ENCODE data around the gene TERB1. TPM values are rescaled to one million over a fixed set of nuclear protein-coding genes. Genes with fewer than 3 reads are reported as not detected.

TERB1 gene
- total and polyA plus RNA-seq, 2 of the 13 experiments (the other 11 are each of a cell fraction or from before 2014, with no cell fraction given): not detected

- TF ChIP-seq, protein P1, sequence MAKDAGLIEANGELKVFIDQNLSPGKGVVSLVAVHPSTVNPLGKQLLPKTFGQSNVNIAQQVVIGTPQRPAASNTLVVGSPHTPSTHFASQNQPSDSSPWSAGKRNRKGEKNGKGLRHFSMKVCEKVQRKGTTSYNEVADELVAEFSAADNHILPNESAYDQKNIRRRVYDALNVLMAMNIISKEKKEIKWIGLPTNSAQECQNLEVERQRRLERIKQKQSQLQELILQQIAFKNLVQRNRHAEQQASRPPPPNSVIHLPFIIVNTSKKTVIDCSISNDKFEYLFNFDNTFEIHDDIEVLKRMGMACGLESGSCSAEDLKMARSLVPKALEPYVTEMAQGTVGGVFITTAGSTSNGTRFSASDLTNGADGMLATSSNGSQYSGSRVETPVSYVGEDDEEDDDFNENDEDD (CRISPR knock-in tag; IDR thresholded peaks at IDR 0.05; ENCODE audit: borderline replicate concordance): peak; percentile 74; the same call in 1 of the 2 replicates
- peak; percentile 11; the same call in 1 of the 2 replicates for TF ChIP-seq FOXP4 (CRISPR knock-in tag; IDR thresholded peaks at IDR 0.05)
- TF ChIP-seq, protein P2, sequence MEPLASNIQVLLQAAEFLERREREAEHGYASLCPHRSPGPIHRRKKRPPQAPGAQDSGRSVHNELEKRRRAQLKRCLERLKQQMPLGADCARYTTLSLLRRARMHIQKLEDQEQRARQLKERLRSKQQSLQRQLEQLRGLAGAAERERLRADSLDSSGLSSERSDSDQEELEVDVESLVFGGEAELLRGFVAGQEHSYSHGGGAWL (CRISPR knock-in tag; IDR thresholded peaks at IDR 0.05): peak; percentile 44; the same call in 1 of the 2 replicates
- peak; percentile 17; the same call in 1 of the 2 replicates for TF ChIP-seq HIC2 (CRISPR knock-in tag; IDR thresholded peaks at IDR 0.05; ENCODE audit: low read depth)
- TF ChIP-seq MXD4 (CRISPR knock-in tag; IDR thresholded peaks at IDR 0.05): no peak
- TF ChIP-seq ZNF232 (CRISPR knock-in tag; IDR thresholded peaks at IDR 0.05; ENCODE audit: borderline replicate concordance): no peak
- TF ChIP-seq, protein P3, sequence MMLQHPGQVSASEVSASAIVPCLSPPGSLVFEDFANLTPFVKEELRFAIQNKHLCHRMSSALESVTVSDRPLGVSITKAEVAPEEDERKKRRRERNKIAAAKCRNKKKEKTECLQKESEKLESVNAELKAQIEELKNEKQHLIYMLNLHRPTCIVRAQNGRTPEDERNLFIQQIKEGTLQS (CRISPR knock-in tag; IDR thresholded peaks at IDR 0.05): 0 out of 2 replicates have a peak, but pooled peaks have one; percentile 37
- peak; percentile 70 for TF ChIP-seq PATZ1 (CRISPR knock-in tag; IDR thresholded peaks at IDR 0.05)
- TF ChIP-seq MTF1 (CRISPR knock-in tag; IDR thresholded peaks at IDR 0.05): no peak
- TF ChIP-seq CENPX (CRISPR knock-in tag; IDR thresholded peaks at IDR 0.05): no peak
- TF ChIP-seq HOXA7 (CRISPR knock-in tag; IDR thresholded peaks at IDR 0.05): no peak
- TF ChIP-seq KDM3A (CRISPR knock-in tag; IDR thresholded peaks at IDR 0.05; ENCODE audit: low read depth): 0 out of 2 replicates have a peak, but pooled peaks have one; percentile 12
- TF ChIP-seq, protein P4, sequence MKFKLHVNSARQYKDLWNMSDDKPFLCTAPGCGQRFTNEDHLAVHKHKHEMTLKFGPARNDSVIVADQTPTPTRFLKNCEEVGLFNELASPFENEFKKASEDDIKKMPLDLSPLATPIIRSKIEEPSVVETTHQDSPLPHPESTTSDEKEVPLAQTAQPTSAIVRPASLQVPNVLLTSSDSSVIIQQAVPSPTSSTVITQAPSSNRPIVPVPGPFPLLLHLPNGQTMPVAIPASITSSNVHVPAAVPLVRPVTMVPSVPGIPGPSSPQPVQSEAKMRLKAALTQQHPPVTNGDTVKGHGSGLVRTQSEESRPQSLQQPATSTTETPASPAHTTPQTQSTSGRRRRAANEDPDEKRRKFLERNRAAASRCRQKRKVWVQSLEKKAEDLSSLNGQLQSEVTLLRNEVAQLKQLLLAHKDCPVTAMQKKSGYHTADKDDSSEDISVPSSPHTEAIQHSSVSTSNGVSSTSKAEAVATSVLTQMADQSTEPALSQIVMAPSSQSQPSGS (CRISPR knock-in tag; IDR thresholded peaks at IDR 0.05): peak; percentile 24; the same call in 1 of the 2 replicates
- TF ChIP-seq ZNF777 (CRISPR knock-in tag; IDR thresholded peaks at IDR 0.05): peak; percentile 77
- TF ChIP-seq, protein P5, sequence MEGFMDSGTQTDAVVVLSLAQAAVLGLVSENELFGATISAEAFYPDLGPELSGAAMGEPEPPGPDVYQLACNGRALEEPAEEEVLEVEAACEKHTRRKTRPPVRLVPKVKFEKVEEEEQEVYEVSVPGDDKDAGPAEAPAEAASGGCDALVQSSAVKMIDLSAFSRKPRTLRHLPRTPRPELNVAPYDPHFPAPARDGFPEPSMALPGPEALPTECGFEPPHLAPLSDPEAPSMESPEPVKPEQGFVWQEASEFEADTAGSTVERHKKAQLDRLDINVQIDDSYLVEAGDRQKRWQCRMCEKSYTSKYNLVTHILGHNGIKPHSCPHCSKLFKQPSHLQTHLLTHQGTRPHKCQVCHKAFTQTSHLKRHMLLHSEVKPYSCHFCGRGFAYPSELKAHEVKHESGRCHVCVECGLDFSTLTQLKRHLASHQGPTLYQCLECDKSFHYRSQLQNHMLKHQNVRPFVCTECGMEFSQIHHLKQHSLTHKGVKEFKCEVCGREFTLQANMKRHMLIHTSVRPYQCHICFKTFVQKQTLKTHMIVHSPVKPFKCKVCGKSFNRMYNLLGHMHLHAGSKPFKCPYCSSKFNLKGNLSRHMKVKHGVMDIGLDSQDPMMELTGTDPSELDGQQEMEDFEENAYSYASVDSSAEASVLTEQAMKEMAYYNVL (CRISPR knock-in tag; IDR thresholded peaks at IDR 0.05; ENCODE audit: borderline replicate concordance): 0 out of 2 replicates have a peak, but pooled peaks have one; percentile 6
Measured at GRCh38 chr16:66751053-66751302, 50.4 kb downstream of the TERB1 start (continued).
